Nephron (organoid): ENCODE measurements around the gene FBXO21.
"Not testable (repeated sequence)": the region's sequence is repeated elsewhere in the genome, so short reads cannot be mapped to it uniquely, and the experiment has no call there.

ENCODE experiments used
- H3K27ac Mint-ChIP-seq, 3 experiments: 2 replicates each; pipeline ENCODE4 v1.8.0; 2020; ENCODE audit warnings: mixed read lengths in 3 of 3, mild to moderate bottlenecking in 2 of 3, moderate library complexity in 1 of 3
- H3K27me3 Mint-ChIP-seq: 2 replicates; pipeline ENCODE4 v1.8.0; 2021; ENCODE audit warnings: low read depth, mild to moderate bottlenecking, moderate library complexity, mixed read lengths
- H3K36me3 Mint-ChIP-seq: 2 replicates; pipeline ENCODE4 v1.8.0; 2020; ENCODE audit warnings: low read depth, mixed read lengths
- H3K4me1 Mint-ChIP-seq: 2 replicates; pipeline ENCODE4 v1.8.0; 2020; ENCODE audit warnings: mixed read lengths
- H3K4me3 Mint-ChIP-seq, 3 experiments: 2 replicates each; pipeline ENCODE4 v1.8.0; 2020; ENCODE audit warnings: mild to moderate bottlenecking in 3 of 3, mixed read lengths in 3 of 3, moderate library complexity in 2 of 3
- H3K9me3 Mint-ChIP-seq: 2 replicates; pipeline ENCODE4 v1.8.0; 2020; ENCODE audit warnings: mixed read lengths
- TF ChIP-seq, protein P1 (sequence below), 3 experiments: fragments of 200-600 bp; sonication (generic); IDR thresholded peaks; one replicate each; pipeline ENCODE4 v1.5.0; 2021; ENCODE audit warnings: antibody characterized with exemption in 3 of 3; ENCODE audit not compliant: unreplicated experiment in 3 of 3

The FBXO21 gene

DNA sequence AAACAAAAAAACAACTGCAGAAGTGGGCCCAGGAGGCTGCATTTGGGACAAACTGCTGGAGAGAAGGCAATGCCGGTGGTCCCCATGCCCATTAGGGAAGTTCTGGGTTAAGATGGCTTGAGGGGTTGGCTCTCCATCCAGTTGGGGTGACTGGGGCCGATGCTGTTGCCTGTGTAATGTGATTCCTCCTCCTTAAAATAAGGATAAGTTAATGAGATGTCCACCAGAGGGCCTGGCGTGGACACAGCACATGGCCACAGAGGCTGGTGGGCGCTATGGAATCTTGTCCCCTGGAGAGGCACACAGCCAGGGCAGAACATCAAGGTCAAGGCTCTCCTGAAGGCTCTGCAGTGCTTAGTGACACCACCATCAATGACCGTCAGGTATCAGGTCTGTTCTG lies 90.0 kb downstream of the FBXO21 start:
- Mint-ChIP-seq H3K4me1 (peaks cover 13% of the 10 kb centered on the region), H3K9me3 (no peaks in the 10 kb centered on the region), H3K4me3 (peak overlapping the region; percentile 42 to 69 (median 68)), H3K27me3 (peaks cover 71% of the 10 kb centered on the region), H3K27ac (no peak overlapping the region), H3K36me3 (no peaks in the 10 kb centered on the region)
- TF ChIP-seq, protein P1, sequence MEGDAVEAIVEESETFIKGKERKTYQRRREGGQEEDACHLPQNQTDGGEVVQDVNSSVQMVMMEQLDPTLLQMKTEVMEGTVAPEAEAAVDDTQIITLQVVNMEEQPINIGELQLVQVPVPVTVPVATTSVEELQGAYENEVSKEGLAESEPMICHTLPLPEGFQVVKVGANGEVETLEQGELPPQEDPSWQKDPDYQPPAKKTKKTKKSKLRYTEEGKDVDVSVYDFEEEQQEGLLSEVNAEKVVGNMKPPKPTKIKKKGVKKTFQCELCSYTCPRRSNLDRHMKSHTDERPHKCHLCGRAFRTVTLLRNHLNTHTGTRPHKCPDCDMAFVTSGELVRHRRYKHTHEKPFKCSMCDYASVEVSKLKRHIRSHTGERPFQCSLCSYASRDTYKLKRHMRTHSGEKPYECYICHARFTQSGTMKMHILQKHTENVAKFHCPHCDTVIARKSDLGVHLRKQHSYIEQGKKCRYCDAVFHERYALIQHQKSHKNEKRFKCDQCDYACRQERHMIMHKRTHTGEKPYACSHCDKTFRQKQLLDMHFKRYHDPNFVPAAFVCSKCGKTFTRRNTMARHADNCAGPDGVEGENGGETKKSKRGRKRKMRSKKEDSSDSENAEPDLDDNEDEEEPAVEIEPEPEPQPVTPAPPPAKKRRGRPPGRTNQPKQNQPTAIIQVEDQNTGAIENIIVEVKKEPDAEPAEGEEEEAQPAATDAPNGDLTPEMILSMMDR (IDR thresholded peaks at IDR 0.05; ENCODE audit: unreplicated experiment in 3 of 3): peak; percentile 19 to 31 (median 24)

DNA sequence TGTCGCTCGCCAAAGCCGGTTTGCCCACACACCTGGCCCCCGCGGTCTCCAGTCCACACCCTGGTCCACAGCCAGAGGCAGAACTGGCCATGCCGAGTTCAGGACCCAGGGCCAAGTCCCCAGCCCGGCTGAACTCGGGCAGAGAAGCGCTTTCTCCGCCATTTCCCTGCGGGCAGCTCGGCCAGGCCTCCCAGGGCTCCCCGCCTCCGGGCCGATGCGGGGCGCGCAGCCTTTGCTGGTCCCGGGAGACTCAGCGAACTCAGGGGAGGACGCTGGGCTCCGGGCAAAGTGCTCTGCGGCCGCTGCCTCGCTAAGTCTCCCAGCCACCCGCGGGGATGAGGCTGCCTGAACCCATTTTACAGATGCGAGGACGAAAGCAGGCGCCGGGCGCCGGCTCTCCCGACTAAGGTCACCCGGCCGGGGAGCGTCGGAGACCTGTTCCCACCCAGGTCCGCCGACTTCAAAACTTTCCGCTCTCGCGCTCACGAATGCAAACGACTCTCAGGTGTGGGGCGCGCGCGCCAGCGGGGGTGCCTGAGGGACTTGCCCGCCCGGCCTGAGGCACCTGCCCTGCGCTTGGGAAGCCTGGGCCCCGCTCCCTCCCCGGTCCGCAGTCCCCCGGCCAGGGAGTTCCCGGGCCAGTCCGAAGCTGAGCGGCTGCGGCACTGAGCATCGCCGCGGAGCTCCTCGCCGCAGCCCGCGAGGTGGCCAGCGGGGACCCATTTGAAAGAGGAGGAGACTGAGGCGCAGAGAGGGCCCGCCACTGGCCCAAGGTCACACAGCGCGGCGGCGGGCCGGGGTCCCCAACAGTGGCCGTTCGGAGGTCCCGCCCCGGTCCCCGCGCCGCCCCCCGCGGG lies 91.7 kb downstream of the FBXO21 start:
- TF ChIP-seq, protein P1 (IDR thresholded peaks at IDR 0.05; ENCODE audit: unreplicated experiment in 3 of 3): no peak
- Mint-ChIP-seq H3K27me3 (peaks cover 78% of the 10 kb centered on the region), H3K9me3 (no peaks in the 10 kb centered on the region), H3K4me1 (peaks cover 13% of the 10 kb centered on the region), H3K4me3 (peak overlapping the region in 1 of 3 experiments; percentile 72), H3K36me3 (no peaks in the 10 kb centered on the region), H3K27ac (no peak overlapping the region)

DNA sequence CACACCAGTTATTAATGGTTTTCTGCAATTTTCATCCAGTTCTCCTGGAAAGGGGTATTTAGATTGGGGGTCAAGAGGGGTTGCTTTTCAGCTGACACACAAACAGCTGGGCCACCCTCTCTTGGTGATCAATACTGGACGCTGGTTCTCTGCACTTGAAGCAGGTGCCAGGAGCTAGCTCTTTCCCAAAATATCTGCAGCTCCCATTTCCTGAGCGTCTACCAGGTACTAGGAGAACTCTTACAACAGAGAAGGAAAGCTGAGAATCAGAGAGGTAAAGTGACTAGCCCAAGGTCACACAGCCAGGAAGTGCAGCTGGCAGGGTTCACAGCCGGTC lies 92.3 kb downstream of the FBXO21 start:
- Mint-ChIP-seq H3K4me1 (peaks cover 13% of the 10 kb centered on the region), H3K4me3 (peak overlapping the region; percentile 72 to 80 (median 75)), H3K36me3 (no peaks in the 10 kb centered on the region), H3K27ac (no peak overlapping the region), H3K9me3 (no peaks in the 10 kb centered on the region), H3K27me3 (peaks cover 84% of the 10 kb centered on the region)
- TF ChIP-seq, protein P1 (IDR thresholded peaks at IDR 0.05; ENCODE audit: unreplicated experiment in 3 of 3): no peak

DNA sequence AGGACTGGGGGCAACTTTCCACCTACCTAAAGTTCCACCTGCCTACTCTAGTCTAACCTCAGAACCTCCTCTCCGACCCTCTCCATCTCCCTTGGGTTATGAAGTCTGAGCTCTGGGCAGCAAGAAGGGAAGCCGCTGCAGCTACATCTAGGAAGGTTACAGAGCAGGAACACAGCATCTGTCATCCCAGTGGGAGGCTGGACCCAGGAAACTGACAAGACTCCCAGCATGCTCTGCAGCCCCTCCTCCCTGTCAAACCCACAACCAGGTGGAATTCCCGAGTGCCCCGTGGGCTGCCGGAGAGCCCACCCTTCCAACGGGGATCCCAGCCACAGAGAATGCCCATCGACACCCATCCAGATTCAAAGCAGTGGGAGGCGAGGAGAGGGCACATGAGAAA lies 93.1 kb downstream of the FBXO21 start:
- peak overlapping the region; percentile 44 to 60 (median 55) for H3K4me3 Mint-ChIP-seq
- peaks cover 13% of the 10 kb centered on the region for H3K4me1 Mint-ChIP-seq
- H3K27me3 Mint-ChIP-seq: peaks cover 83% of the 10 kb centered on the region
- H3K27ac Mint-ChIP-seq: no peak overlapping the region
- TF ChIP-seq, protein P1 (IDR thresholded peaks at IDR 0.05; ENCODE audit: unreplicated experiment in 3 of 3): no peak
- H3K9me3 Mint-ChIP-seq: no peaks in the 10 kb centered on the region
- no peaks in the 10 kb centered on the region for H3K36me3 Mint-ChIP-seq

DNA sequence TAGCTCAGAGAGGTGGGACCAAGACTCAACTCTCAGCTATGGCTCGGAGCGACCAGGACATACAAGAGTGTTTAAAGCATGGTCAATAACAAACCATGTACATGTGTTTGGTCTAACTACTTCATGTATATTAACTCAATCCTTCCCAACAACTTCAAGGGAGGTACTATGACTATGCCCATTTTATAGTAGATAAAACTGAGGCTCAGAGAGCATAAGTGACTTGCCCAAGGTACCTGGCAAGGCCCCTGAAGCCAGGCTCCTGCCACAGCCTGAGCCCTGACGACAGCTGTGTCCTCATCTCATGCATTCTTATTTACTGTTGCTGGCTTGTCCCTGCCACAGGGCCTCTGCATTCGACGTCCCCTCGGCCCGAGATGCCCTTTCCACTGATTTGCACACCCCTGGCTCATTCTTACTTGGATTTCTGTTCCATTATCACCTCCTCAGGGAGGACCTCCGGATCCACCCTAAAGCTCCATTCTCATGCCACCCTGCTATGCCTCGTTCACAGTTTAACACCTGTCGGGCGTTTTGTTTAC lies 93.7 kb downstream of the FBXO21 start:
- H3K4me1 Mint-ChIP-seq: peaks cover 16% of the 10 kb centered on the region
- peaks cover 77% of the 10 kb centered on the region for H3K27me3 Mint-ChIP-seq
- no peak overlapping the region for H3K4me3 Mint-ChIP-seq
- TF ChIP-seq, protein P1 (IDR thresholded peaks at IDR 0.05; ENCODE audit: unreplicated experiment in 3 of 3): no peak
- no peaks in the 10 kb centered on the region for H3K36me3 Mint-ChIP-seq
- peaks cover 2% of the 10 kb centered on the region for H3K9me3 Mint-ChIP-seq
- H3K27ac Mint-ChIP-seq: no peak overlapping the region

DNA sequence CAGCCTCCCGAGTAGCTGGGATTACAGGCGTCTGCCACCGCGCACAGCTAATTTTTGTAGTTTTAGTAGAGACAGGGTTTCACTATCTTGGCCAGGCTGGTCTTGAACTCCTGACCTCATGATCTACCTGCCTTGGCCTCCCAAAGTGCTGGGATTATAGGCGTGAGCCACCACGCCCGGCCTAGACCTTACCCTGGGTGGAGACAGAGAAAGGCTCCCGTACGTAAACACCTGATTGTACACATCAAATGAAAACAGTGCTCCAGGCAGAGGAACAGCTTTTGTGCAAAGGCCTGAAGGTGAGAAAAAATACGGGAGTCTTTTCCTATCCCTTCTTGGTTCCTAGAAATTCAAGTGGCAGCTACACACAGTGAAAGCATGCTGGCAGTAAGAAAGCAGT lies 95.1 kb downstream of the FBXO21 start:
- H3K36me3 Mint-ChIP-seq, H3K9me3 Mint-ChIP-seq, H3K27ac Mint-ChIP-seq, H3K4me3 Mint-ChIP-seq: not testable (repeated sequence)
- Mint-ChIP-seq H3K4me1 (peaks cover 22% of the 10 kb centered on the region), H3K27me3 (peaks cover 63% of the 10 kb centered on the region)
